Kidney (tissue), 14 donors: ENCODE results near the gene NCLN. TPM values are rescaled to one million over a fixed set of nuclear protein-coding genes. Genes with fewer than 3 reads are reported as not detected.

ENCODE experiments used
- DNase-seq, 5 donors: peaks; one replicate each; pipeline ENCODE4 v3.0.0-alpha.2; 2013 to 2020
- FAIRE-seq: peaks from 2 replicates; lab custom pipeline; 2012; peaks lifted over from hg19 to GRCh38; lab: Jason Lieb, UNC
- H3K27ac ChIP-seq, 2 donors: one replicate each; pipeline ENCODE4 v1.7.0; 2013; ENCODE audit warnings: low read depth in 2 of 2, low read length in 2 of 2, inconsistent platforms in 1 of 2
- H3K27me3 ChIP-seq: one replicate; pipeline ENCODE4 v1.7.1; 2013; ENCODE audit warnings: low read length, inconsistent platforms; ENCODE audit not compliant: control insufficient read depth, insufficient read depth
- H3K36me3 ChIP-seq, 3 donors: one replicate each; pipeline versions ENCODE4 v1.7.0 to v1.7.1; 2013; ENCODE audit warnings: low read length in 3 of 3, control low read depth in 1 of 3, inconsistent platforms in 1 of 3; ENCODE audit not compliant: insufficient read depth in 3 of 3, control insufficient read depth in 2 of 3
- H3K4me1 ChIP-seq, 3 donors: one replicate each; pipeline versions ENCODE4 v1.7.0 to v1.7.1; 2013; ENCODE audit warnings: low read length in 3 of 3, inconsistent platforms in 1 of 3, low read depth in 1 of 3; ENCODE audit not compliant: control insufficient read depth in 2 of 3, insufficient read depth in 2 of 3
- H3K4me3 ChIP-seq, 3 donors: one replicate each; pipeline versions ENCODE4 v1.7.0 to v1.8.1; 2013; ENCODE audit warnings: low read length in 3 of 3, control low read depth in 1 of 3, inconsistent platforms in 1 of 3
- H3K9ac ChIP-seq, 3 donors: one replicate each; pipeline versions ENCODE4 v1.7.0 to v1.7.1; 2013; ENCODE audit warnings: low read length in 3 of 3, control low read depth in 1 of 3, inconsistent platforms in 1 of 3
- H3K9me3 ChIP-seq, 3 donors: one replicate each; pipeline versions ENCODE4 v1.7.0 to v1.7.1; 2013; ENCODE audit warnings: low read length in 3 of 3, control low read depth in 1 of 3, inconsistent platforms in 1 of 3; ENCODE audit not compliant: control insufficient read depth in 2 of 3, insufficient read depth in 1 of 3
- CTCF ChIP-seq: IDR thresholded peaks from 3 replicates; pipeline ENCODE4 v1.5.1; 2012; ENCODE audit warnings: mild to moderate bottlenecking, moderate library complexity, borderline replicate concordance; ENCODE audit not compliant: insufficient read depth; ENCODE audit errors: extremely low read depth
- intact Hi-C: fragments of 100-400 bp; cut with DNase I; formaldehyde crosslinking; loops from one replicate; pipeline ENCODE4 v1.11.1; 2022
- polyA plus RNA-seq: library from polyadenylated mRNA; stranded (reverse); fragments of 350-450 nt; fragmentation: Illumina TruSeq; extraction: RNeasy Lipid Tissue Mini Kit (QIAGEN cat#74804); gene quantifications from one replicate; pipeline ENCODE4 v1.2.3, GENCODE V29; 2014; ENCODE audit warnings: low read depth, low replicate concordance; ENCODE audit not compliant: insufficient read depth
- total RNA-seq: library from RNA; stranded (reverse); fragmentation: NEBNext Ultra II Directional; extraction: Animal tissue kit (Norgen Biotek cat#: 25700); gene quantifications from one replicate; pipeline ENCODE4 v1.2.1, GENCODE V29; 2021
- donor health status: control.
- donor health status: control.
- donor health status: control.
- donor health status: control.
- donor health status: control.
- donor health status: DM: yes; HTN: yes; CAD: no.
- donor health status: Normal renal cell carcinoma (clear cell type).

NCLN gene
- total and polyA plus RNA-seq, 2 donors from 2014 or later: 43.3 to 63.2 TPM

DNA sequence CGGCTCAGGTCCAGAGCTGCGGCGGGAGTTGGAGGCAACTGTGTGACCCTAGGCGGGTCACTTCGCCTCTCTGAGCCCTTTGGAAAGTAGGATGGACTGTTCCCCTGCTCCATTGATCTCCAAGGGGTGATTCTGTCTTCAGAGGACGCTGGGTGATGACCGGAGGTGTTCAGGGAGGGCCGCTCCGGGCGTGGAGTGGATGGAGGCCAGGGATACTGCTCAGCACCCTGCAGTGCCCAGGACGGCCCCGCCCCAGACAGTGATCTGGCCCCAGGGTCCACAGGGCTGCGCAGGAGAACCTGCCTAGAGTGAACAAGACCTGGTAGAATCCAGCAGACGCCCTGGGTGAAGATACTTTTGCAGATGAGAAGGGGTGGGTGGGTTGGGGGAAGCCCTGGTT is 7.0 kb downstream of the NCLN start:
- intact Hi-C loops: no loop called here
- DNase-seq: no peak
- no peaks in the 10 kb centered on the region for H3K9me3 ChIP-seq

GRCh38 chr19:3193256-3194105 is 7.8 kb downstream of the NCLN start:
- intact Hi-C loops: no loop called here
- Histone ChIP-seq H3K36me3 (no peaks in the 10 kb centered on the region), H3K9ac (no peak overlapping the region), H3K4me3 (no peak overlapping the region), H3K27ac (no peak overlapping the region), H3K9me3 (no peaks in the 10 kb centered on the region), H3K4me1 (no peaks in the 10 kb centered on the region), H3K27me3 (no peaks in the 10 kb centered on the region)
- no peak for TF ChIP-seq CTCF
- FAIRE-seq (no peak), DNase-seq (peak in 1 of 5 donors; percentile 73)

More for the DNA sequence above, 7.0 kb downstream of the NCLN start:
- Histone ChIP-seq H3K9ac (no peak overlapping the region), H3K4me3 (no peak overlapping the region), H3K27ac (no peak overlapping the region), H3K36me3 (no peaks in the 10 kb centered on the region), H3K27me3 (no peaks in the 10 kb centered on the region), H3K4me1 (no peaks in the 10 kb centered on the region)
- TF ChIP-seq CTCF: no peak
- no peak for FAIRE-seq

GRCh38 chr19:3194106-3195087 is 8.7 kb downstream of the NCLN start:
- no peaks in the 10 kb centered on the region for H3K4me1 ChIP-seq
- no peak overlapping the region for H3K27ac ChIP-seq
- no peak overlapping the region for H3K9ac ChIP-seq
- no peaks in the 10 kb centered on the region for H3K36me3 ChIP-seq
- no peaks in the 10 kb centered on the region for H3K9me3 ChIP-seq
- FAIRE-seq (no peak), DNase-seq (no peak)
- intact Hi-C loops: loop anchor here (5.0 kb wide), 1 partner anchor 53 kb away; no protein-coding TSS in a partner anchor
- H3K27me3 ChIP-seq: no peaks in the 10 kb centered on the region
- TF ChIP-seq CTCF: no peak
- no peak overlapping the region for H3K4me3 ChIP-seq
